SK-N-SH treated with all-trans-retinoic acid at 6 μM for 48 hours (cell line): ENCODE results near the gene TMSB15B.
"Not testable (repeated sequence)": the region's sequence is repeated elsewhere in the genome, so short reads cannot be mapped to it uniquely, and the experiment has no call there.

ENCODE experiments used
- ESRRG ChIP-seq: fragments of 250-450 bp; sonication (Bioruptor Pico); IDR thresholded peaks from 2 replicates; pipeline ENCODE4 v1.6.1; 2021; ENCODE audit warnings: mild to moderate bottlenecking
- ISL1 ChIP-seq: fragments of 250-450 bp; sonication (Bioruptor Pico); IDR thresholded peaks from 2 replicates; pipeline ENCODE4 v2.1.2; 2022; ENCODE audit warnings: mild to moderate bottlenecking, moderate library complexity
- TCF4 ChIP-seq: fragments of 250-450 bp; sonication (Bioruptor Pico); IDR thresholded peaks from 2 replicates; pipeline ENCODE4 v1.8.0; 2021; ENCODE audit warnings: mild to moderate bottlenecking, moderate library complexity, borderline replicate concordance
- TOX ChIP-seq: fragments of 250-450 bp; sonication (Bioruptor Pico); IDR thresholded peaks from 2 replicates; pipeline ENCODE4 v1.8.0; 2021; ENCODE audit warnings: mild to moderate bottlenecking, moderate library complexity, borderline replicate concordance
- ZC3H10 ChIP-seq: fragments of 250-450 bp; sonication (Bioruptor Pico); IDR thresholded peaks from 2 replicates; pipeline ENCODE4 v1.5.1; 2021; ENCODE audit warnings: mild to moderate bottlenecking, moderate library complexity
- ZFP3 ChIP-seq: fragments of 250-450 bp; sonication (Bioruptor Pico); IDR thresholded peaks from 2 replicates; pipeline ENCODE4 v1.5.0; 2020; ENCODE audit warnings: mild to moderate bottlenecking, moderate library complexity

- not testable (repeated sequence) for TF ChIP-seq ISL1; ESRRG (CRISPR knock-in tag); TOX (CRISPR knock-in tag); TCF4; ZC3H10; ZFP3
Measured at GRCh38 chrX:103983508-103983907, 21.1 kb downstream of the TMSB15B start.
